Endothelial cell (in vitro differentiated cells): Measurements from ENCODE around the gene CDON. TPM values are rescaled to one million over a fixed set of nuclear protein-coding genes. Genes with fewer than 3 reads are reported as not detected.

Experiments used
- DNase-seq: peaks from one replicate; pipeline ENCODE4 v3.0.0; 2021; ENCODE audit warnings: low spot score
- H3K27ac Mint-ChIP-seq: one replicate; pipeline ENCODE4 v1.8.0; 2021; ENCODE audit warnings: mixed read lengths, inconsistent platforms; ENCODE audit not compliant: unreplicated experiment
- H3K27me3 Mint-ChIP-seq: one replicate; pipeline ENCODE4 v1.8.0; 2021; ENCODE audit warnings: mild to moderate bottlenecking, moderate library complexity, mixed read lengths, inconsistent platforms; ENCODE audit not compliant: unreplicated experiment
- H3K36me3 Mint-ChIP-seq: one replicate; pipeline ENCODE4 v1.8.0; 2021; ENCODE audit warnings: mild to moderate bottlenecking, low read depth, mixed read lengths, inconsistent platforms; ENCODE audit not compliant: unreplicated experiment
- H3K4me1 Mint-ChIP-seq: one replicate; pipeline ENCODE4 v1.8.0; 2021; ENCODE audit warnings: mild to moderate bottlenecking, mixed read lengths, inconsistent platforms; ENCODE audit not compliant: unreplicated experiment
- H3K4me3 Mint-ChIP-seq: one replicate; pipeline ENCODE4 v1.8.0; 2021; ENCODE audit warnings: mild to moderate bottlenecking, mixed read lengths, inconsistent platforms; ENCODE audit not compliant: unreplicated experiment
- H3K9me3 Mint-ChIP-seq: one replicate; pipeline ENCODE4 v1.8.0; 2021; ENCODE audit warnings: mixed read lengths, inconsistent platforms; ENCODE audit not compliant: unreplicated experiment
- CTCF ChIP-seq: fragments of 200-600 bp; sonication (generic); IDR thresholded peaks from one replicate; pipeline ENCODE4 v1.5.0; 2021; ENCODE audit warnings: antibody characterized with exemption; ENCODE audit not compliant: unreplicated experiment
- total RNA-seq: library from RNA; stranded (reverse); fragmentation: NEBNext Ultra II Directional; extraction: Animal tissue kit (Norgen Biotek cat#: 25700); gene quantifications from one replicate; pipeline ENCODE4 v1.2.1, GENCODE V29; 2021; ENCODE audit not compliant: unreplicated experiment

The CDON gene
- total RNA-seq, 1 donor from 2014 or later = 25.2 TPM

- H3K9me3 Mint-ChIP-seq = no peaks in the 10 kb centered on the region
- H3K4me1 Mint-ChIP-seq = peaks cover 7% of the 10 kb centered on the region
- H3K27ac Mint-ChIP-seq = no peak overlapping the region
- no peaks in the 10 kb centered on the region for H3K27me3 Mint-ChIP-seq
- no peaks in the 10 kb centered on the region for H3K36me3 Mint-ChIP-seq
- no peak for TF ChIP-seq CTCF
- no peak for DNase-seq
- no peak overlapping the region for H3K4me3 Mint-ChIP-seq
Observed at GRCh38 chr11:126054882-126055281, 7.8 kb downstream of the CDON start.

GRCh38 chr11:126054408-126054807 lies 8.3 kb downstream of the CDON start:
- Mint-ChIP-seq H3K9me3 (no peaks in the 10 kb centered on the region), H3K27me3 (no peaks in the 10 kb centered on the region), H3K36me3 (no peaks in the 10 kb centered on the region), H3K4me3 (no peak overlapping the region), H3K27ac (no peak overlapping the region), H3K4me1 (peaks cover 7% of the 10 kb centered on the region)
- no peak for DNase-seq
- no peak for TF ChIP-seq CTCF

GRCh38 chr11:126053415-126054286 lies 9.0 kb downstream of the CDON start:
- Mint-ChIP-seq H3K27me3 (no peaks in the 10 kb centered on the region), H3K4me1 (peaks cover 7% of the 10 kb centered on the region), H3K4me3 (no peak overlapping the region), H3K36me3 (no peaks in the 10 kb centered on the region), H3K27ac (no peak overlapping the region), H3K9me3 (no peaks in the 10 kb centered on the region)
- no peak for DNase-seq
- TF ChIP-seq CTCF = no peak

GRCh38 chr11:126051117-126051516 lies 11.5 kb downstream of the CDON start:
- H3K36me3 Mint-ChIP-seq = no peaks in the 10 kb centered on the region

More at GRCh38 chr11:126051117-126051516, 11.5 kb downstream of the CDON start:
- Mint-ChIP-seq H3K9me3 (no peaks in the 10 kb centered on the region), H3K27ac (no peak overlapping the region), H3K27me3 (no peaks in the 10 kb centered on the region), H3K4me1 (peaks cover 14% of the 10 kb centered on the region), H3K4me3 (no peak overlapping the region)
- DNase-seq = no peak
- TF ChIP-seq CTCF = no peak
